Breast epithelium (tissue), 4 donors: ENCODE results near the gene HS6ST3. TPM values are rescaled to one million over a fixed set of nuclear protein-coding genes. Genes with fewer than 3 reads are reported as not detected.

Experiments used
- DNase-seq, 2 donors: peaks; one replicate each; pipeline ENCODE4 v3.0.0-alpha.2; 2019; ENCODE audit warnings: low spot score in 2 of 2
- H3K27ac ChIP-seq, 2 donors: fragments of 200-600 bp; sonication (generic) in 1 of 2; one replicate each; pipeline ENCODE4 v1.5.1; 2016 to 2019; ENCODE audit warnings: mild to moderate bottlenecking in 1 of 2
- H3K27me3 ChIP-seq, 2 donors: fragments of 200-600 bp; sonication (generic) in 1 of 2; one replicate each; pipeline versions ENCODE4 v1.5.1 to v1.6.0; 2017 to 2019; ENCODE audit warnings: control low read depth in 1 of 2, mild to moderate bottlenecking in 1 of 2
- H3K36me3 ChIP-seq: fragments of 200-600 bp; one replicate; pipeline ENCODE4 v1.5.1; 2019
- H3K4me1 ChIP-seq, 2 donors: fragments of 200-600 bp; sonication (generic); one replicate each; pipeline ENCODE4 v1.5.1; 2016 to 2019; ENCODE audit warnings: control low read depth in 1 of 2
- H3K4me3 ChIP-seq, 3 donors: fragments of 200-600 bp; sonication (generic); 1 replicate in 2 of 3; 2 replicates in 1 of 3; pipeline ENCODE4 v1.5.1; 2016 to 2019; ENCODE audit warnings: mild to moderate bottlenecking in 3 of 3, moderate library complexity in 2 of 3
- H3K9me3 ChIP-seq, 2 donors: fragments of 200-600 bp; sonication (generic) in 1 of 2; one replicate each; pipeline ENCODE4 v1.5.1; 2016 to 2019; ENCODE audit warnings: control low read depth in 1 of 2
- POLR2A ChIP-seq: fragments of 450-650 bp; IDR thresholded peaks from one replicate; pipeline ENCODE4 v1.6.1; 2016; ENCODE audit warnings: antibody characterized with exemption, mild to moderate bottlenecking, moderate library complexity
- POLR2AphosphoS5 ChIP-seq, 3 donors: sonication (generic); formaldehyde crosslinking; IDR thresholded peaks; one replicate each; pipeline ENCODE4 v1.6.1; 2017; ENCODE audit warnings: antibody characterized with exemption in 3 of 3
- intact Hi-C: fragments of 100-400 bp; cut with DNase I; formaldehyde crosslinking; loops from one replicate; pipeline ENCODE4 v1.15.1; 2023; ENCODE audit warnings: low total_unique reads
- total RNA-seq, 3 donors: library from RNA; depleted of rRNA; stranded (reverse); fragments of >200 nt; gene quantifications; one replicate each; pipeline ENCODE4 v1.1.0, GENCODE V29; 2016
- TF ChIP-seq, protein P1 (sequence below), 3 donors: fragments of 450-650 bp; IDR thresholded peaks; one replicate each; pipeline ENCODE4 v1.5.1; 2016 to 2017; ENCODE audit warnings: antibody characterized with exemption in 3 of 3, mild to moderate bottlenecking in 3 of 3, moderate library complexity in 3 of 3

HS6ST3 gene
- total RNA-seq, 3 donors from 2014 or later: under 0.01 to 1.3 (median 0.59) TPM

DNA sequence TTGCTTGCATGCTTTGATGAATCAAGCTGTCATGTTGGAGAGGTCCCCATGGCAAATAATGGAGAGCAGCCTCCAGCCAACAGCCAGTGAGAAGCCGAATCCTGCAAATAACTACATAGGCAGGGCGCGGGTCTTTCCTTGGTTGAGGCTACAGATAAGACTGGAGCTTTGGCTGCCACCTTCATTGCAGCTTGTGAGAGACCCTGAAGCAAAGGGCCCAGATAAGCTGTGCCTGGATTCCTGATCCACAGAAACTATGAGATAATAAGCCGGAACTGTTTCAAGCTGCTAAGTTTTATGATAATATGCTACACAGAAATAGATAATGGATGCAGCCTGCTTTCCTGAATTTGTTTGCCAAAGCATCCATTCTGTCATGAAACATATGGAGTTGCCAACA is 257.0 kb downstream of the HS6ST3 start:
- no peaks in the 10 kb centered on the region for H3K4me1 ChIP-seq
- intact Hi-C loops: no loop called here
- H3K9me3 ChIP-seq: no peaks in the 10 kb centered on the region
- no peak overlapping the region for H3K4me3 ChIP-seq
- no peak for DNase-seq
- H3K27me3 ChIP-seq: no peaks in the 10 kb centered on the region
- TF ChIP-seq POLR2AphosphoS5 (IDR thresholded peaks at IDR 0.05): no peak
- TF ChIP-seq, protein P1, sequence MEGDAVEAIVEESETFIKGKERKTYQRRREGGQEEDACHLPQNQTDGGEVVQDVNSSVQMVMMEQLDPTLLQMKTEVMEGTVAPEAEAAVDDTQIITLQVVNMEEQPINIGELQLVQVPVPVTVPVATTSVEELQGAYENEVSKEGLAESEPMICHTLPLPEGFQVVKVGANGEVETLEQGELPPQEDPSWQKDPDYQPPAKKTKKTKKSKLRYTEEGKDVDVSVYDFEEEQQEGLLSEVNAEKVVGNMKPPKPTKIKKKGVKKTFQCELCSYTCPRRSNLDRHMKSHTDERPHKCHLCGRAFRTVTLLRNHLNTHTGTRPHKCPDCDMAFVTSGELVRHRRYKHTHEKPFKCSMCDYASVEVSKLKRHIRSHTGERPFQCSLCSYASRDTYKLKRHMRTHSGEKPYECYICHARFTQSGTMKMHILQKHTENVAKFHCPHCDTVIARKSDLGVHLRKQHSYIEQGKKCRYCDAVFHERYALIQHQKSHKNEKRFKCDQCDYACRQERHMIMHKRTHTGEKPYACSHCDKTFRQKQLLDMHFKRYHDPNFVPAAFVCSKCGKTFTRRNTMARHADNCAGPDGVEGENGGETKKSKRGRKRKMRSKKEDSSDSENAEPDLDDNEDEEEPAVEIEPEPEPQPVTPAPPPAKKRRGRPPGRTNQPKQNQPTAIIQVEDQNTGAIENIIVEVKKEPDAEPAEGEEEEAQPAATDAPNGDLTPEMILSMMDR (IDR thresholded peaks at IDR 0.05): no peak
- no peak overlapping the region for H3K27ac ChIP-seq
- no peaks in the 10 kb centered on the region for H3K36me3 ChIP-seq

DNA sequence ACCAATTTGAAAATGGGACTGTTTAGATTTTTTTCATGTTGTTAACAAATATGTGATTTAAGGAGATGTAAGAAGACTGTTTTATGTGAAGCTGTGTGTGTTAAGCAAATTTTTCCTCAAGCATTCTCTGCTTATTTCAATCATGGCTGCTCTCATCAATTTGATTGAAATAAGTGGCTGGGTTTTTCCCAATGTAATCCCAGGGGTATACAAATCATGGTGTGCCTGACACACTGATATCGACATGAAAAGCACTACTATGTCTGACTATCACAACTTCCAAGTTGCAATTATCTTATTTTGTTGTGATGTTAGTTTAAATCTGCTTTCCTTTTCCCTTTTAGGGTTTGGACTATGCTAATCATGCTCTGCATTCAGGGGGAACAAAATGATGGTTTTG is 283.7 kb downstream of the HS6ST3 start:
- Histone ChIP-seq H3K27me3 (no peaks in the 10 kb centered on the region), H3K36me3 (no peaks in the 10 kb centered on the region), H3K4me3 (no peak overlapping the region), H3K9me3 (no peaks in the 10 kb centered on the region), H3K27ac (no peak overlapping the region), H3K4me1 (no peaks in the 10 kb centered on the region)
- TF ChIP-seq POLR2A (no peak), POLR2AphosphoS5 (IDR thresholded peaks at IDR 0.05) (no peak)
- TF ChIP-seq, protein P1 (IDR thresholded peaks at IDR 0.05): no peak
- intact Hi-C loops: no loop called here
- DNase-seq: no peak

DNA sequence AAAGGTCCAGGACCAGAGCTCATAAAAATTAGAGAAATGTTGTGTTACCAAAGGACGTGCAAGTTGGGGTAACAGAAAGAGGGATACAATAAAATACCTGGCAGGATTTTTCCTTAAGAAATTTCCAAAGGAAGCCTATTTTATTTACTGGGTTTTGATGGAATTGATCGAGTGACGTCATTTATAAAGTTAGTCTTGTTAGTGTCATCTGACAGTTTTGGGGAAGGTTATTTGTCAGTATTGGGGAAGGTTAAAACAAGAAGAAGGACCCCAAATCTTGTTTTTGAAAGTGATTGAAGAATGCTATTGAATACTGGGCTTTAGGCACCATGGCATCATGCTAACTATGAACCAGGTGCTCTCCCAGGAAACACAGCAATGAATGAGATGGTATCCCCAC is 287.9 kb downstream of the HS6ST3 start:
- no peak for DNase-seq
- H3K4me1 ChIP-seq: no peaks in the 10 kb centered on the region
- TF ChIP-seq, protein P1 (IDR thresholded peaks at IDR 0.05): no peak
- TF ChIP-seq POLR2A (no peak), POLR2AphosphoS5 (IDR thresholded peaks at IDR 0.05) (no peak)
- H3K9me3 ChIP-seq: no peaks in the 10 kb centered on the region
- no peak overlapping the region for H3K4me3 ChIP-seq
- no peak overlapping the region for H3K27ac ChIP-seq
- intact Hi-C loops: no loop called here
- H3K36me3 ChIP-seq: no peaks in the 10 kb centered on the region
- no peaks in the 10 kb centered on the region for H3K27me3 ChIP-seq

DNA sequence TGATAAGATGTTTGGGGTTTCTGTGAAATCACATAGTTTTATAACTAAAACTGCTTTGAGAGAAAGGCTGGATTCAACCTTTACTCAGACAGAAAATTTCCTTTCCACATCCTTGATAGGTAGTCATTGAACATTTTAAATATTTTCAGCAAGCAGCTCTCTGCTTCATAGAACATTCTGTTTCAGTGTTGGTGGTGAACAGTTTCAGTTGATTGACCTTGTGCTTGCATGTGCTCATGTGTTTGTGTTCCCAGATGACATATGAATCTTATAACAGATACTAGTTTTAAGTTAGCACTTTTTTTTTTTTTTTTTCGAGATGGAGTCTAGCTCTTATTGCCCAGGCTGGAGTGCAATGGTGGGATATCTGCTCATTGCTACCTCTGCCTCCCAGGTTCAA is 290.1 kb downstream of the HS6ST3 start:
- Histone ChIP-seq H3K4me3 (no peak overlapping the region), H3K27me3 (no peaks in the 10 kb centered on the region)

DNA sequence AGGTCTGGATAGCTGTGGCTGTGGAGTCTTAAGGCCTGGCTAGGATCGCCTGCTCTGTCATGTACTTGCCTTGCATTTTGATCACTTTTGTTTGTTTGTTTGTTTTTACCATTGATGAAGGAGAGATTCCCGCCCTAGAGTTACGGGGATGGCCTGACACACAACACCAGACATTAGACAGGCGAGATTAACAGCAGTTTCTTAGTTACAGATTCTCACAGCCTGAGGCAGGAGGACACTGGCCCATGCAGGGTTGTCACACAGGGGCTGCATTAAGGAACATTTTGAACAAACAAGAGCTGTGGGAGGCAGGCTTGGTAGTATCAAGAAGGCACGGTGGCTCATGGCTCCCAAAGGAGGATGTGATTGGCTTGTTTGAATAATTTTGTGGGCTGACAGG is 291.8 kb downstream of the HS6ST3 start:
- Histone ChIP-seq H3K27ac (no peak overlapping the region), H3K4me1 (no peaks in the 10 kb centered on the region), H3K27me3 (no peaks in the 10 kb centered on the region), H3K4me3 (no peak overlapping the region), H3K9me3 (no peaks in the 10 kb centered on the region), H3K36me3 (no peaks in the 10 kb centered on the region)
- no peak for DNase-seq
- TF ChIP-seq, protein P1 (IDR thresholded peaks at IDR 0.05): no peak
- TF ChIP-seq POLR2AphosphoS5 (IDR thresholded peaks at IDR 0.05) (no peak), POLR2A (no peak)
- intact Hi-C loops: no loop called here

More for the DNA sequence above, 290.1 kb downstream of the HS6ST3 start:
- no peaks in the 10 kb centered on the region for H3K36me3 ChIP-seq
- no peaks in the 10 kb centered on the region for H3K9me3 ChIP-seq
- no peak overlapping the region for H3K27ac ChIP-seq
- no peak for DNase-seq
- intact Hi-C loops: no loop called here
- no peaks in the 10 kb centered on the region for H3K4me1 ChIP-seq
- TF ChIP-seq, protein P1 (IDR thresholded peaks at IDR 0.05): no peak
- TF ChIP-seq POLR2A (no peak), POLR2AphosphoS5 (IDR thresholded peaks at IDR 0.05) (no peak)
